Measurements from ENCODE around the gene TBCK. TPM values are rescaled to one million over a fixed set of nuclear protein-coding genes. Genes with fewer than 3 reads are reported as not detected.

TBCK gene
- total RNA-seq, 1 experiment from 2014 or later, result 19.7 TPM

DNA sequence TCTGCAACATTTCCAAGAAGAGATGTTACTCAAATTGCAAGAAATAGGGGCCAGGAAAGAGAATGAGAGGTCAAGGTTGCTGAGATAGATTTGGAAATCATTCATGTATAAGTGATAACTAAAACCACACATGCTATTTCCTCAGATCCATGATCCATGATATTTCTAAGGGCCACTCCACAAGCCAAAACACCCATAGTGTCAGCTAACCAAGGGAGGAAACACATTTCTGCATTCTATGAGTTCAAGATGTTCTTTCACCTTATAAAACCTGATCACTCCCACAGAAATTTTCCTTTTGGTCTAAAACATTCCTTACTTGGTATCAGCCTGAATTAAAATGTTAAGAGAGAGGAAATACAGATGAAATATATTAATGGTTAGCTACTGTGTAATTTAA lies 47.2 kb downstream of the TBCK start:
- Mint-ChIP-seq H3K4me3 (ENCODE audit: low read depth, unreplicated experiment) (no peak overlapping the region), H3K4me1 (ENCODE audit: low read depth, unreplicated experiment) (peaks cover 9% of the 10 kb centered on the region), H3K9me3 (ENCODE audit: low read depth, unreplicated experiment) (no peaks in the 10 kb centered on the region), H3K27ac (ENCODE audit: unreplicated experiment) (no peak overlapping the region), H3K27me3 (ENCODE audit: unreplicated experiment) (no peaks in the 10 kb centered on the region), H3K36me3 (ENCODE audit: insufficient read depth, unreplicated experiment) (no peaks in the 10 kb centered on the region)
- TF ChIP-seq, protein P1, sequence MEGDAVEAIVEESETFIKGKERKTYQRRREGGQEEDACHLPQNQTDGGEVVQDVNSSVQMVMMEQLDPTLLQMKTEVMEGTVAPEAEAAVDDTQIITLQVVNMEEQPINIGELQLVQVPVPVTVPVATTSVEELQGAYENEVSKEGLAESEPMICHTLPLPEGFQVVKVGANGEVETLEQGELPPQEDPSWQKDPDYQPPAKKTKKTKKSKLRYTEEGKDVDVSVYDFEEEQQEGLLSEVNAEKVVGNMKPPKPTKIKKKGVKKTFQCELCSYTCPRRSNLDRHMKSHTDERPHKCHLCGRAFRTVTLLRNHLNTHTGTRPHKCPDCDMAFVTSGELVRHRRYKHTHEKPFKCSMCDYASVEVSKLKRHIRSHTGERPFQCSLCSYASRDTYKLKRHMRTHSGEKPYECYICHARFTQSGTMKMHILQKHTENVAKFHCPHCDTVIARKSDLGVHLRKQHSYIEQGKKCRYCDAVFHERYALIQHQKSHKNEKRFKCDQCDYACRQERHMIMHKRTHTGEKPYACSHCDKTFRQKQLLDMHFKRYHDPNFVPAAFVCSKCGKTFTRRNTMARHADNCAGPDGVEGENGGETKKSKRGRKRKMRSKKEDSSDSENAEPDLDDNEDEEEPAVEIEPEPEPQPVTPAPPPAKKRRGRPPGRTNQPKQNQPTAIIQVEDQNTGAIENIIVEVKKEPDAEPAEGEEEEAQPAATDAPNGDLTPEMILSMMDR (IDR thresholded peaks at IDR 0.05; ENCODE audit: unreplicated experiment), result no peak
- intact Hi-C loops (cut with micrococcal nuclease; ENCODE audit: unreplicated experiment), result loop anchor here (5.0 to 10.0 kb wide), 2 partner anchors 44 to 546 kb away; no protein-coding TSS in a partner anchor
- DNase-seq, result no peak
- CTCF ChIA-PET, result no interaction called here
- no TSS peak for BruUV-seq (replicated peaks)

DNA sequence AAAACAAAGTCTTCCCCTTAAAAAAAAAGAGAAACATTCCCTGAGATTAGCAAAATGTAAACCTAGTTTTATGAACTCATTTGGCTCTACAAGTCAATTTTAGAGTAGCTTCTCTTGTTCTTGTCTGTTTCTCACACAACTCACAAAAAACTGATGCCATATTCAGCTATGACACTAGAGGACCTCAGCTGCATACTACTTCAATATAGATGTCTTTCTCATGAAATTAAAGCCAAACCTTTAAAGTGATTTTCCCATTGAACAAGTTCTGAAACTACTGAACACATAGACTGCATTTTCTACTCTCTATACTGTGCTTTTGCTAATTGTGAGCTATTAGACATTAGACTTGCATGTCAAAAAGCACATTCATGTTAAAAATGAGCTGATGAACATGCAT lies 49.8 kb downstream of the TBCK start:
- CTCF ChIA-PET, result interaction anchor here (0.6 to 1.2 kb wide), 3 partner anchors 21 to 99 kb away, joined by 3 to 6 read pairs (median 5); partner anchors contain the start of gene TBCK
- TF ChIP-seq, protein P1 (IDR thresholded peaks at IDR 0.05; ENCODE audit: unreplicated experiment), result no peak
- Mint-ChIP-seq H3K27ac (ENCODE audit: unreplicated experiment) (no peak overlapping the region), H3K4me1 (ENCODE audit: low read depth, unreplicated experiment) (peaks cover 11% of the 10 kb centered on the region), H3K36me3 (ENCODE audit: insufficient read depth, unreplicated experiment) (no peaks in the 10 kb centered on the region), H3K4me3 (ENCODE audit: low read depth, unreplicated experiment) (no peak overlapping the region), H3K9me3 (ENCODE audit: low read depth, unreplicated experiment) (no peaks in the 10 kb centered on the region), H3K27me3 (ENCODE audit: unreplicated experiment) (no peaks in the 10 kb centered on the region)
- no peak for DNase-seq
- BruUV-seq (replicated peaks), result no TSS peak
- intact Hi-C loops (cut with micrococcal nuclease; ENCODE audit: unreplicated experiment), result loop anchor here (2.0 to 10.0 kb wide), 4 partner anchors 46 to 549 kb away; partner anchors contain the start of gene GIMD1

DNA sequence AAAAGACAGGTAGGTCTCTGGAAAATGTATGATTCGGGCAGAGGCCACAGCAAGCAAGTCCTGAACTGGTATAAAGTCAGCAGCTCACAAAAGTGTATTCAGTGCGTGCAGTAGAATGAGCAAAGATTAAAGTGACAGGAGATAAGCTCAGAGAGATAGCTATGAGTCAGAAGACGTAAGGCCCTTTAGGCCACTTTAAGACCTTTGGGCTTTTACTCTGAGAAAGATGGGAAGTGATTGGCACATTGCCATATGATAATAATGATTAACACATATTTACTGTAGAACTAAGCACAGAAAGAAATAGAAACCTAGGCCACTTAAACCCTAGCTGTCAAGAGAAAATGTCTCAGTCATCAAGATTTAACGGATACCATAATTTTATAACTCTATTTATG lies 51.7 kb downstream of the TBCK start:
- peaks cover 11% of the 10 kb centered on the region for H3K4me1 Mint-ChIP-seq (ENCODE audit: low read depth, unreplicated experiment)
- CTCF ChIA-PET, result no interaction called here
- intact Hi-C loops (cut with micrococcal nuclease; ENCODE audit: unreplicated experiment), result loop anchor here (10.0 kb wide), 1 partner anchor 550 kb away; no protein-coding TSS in a partner anchor
- H3K36me3 Mint-ChIP-seq (ENCODE audit: insufficient read depth, unreplicated experiment), result no peaks in the 10 kb centered on the region
- no peak for DNase-seq
- peak overlapping the region; percentile 21 for H3K27ac Mint-ChIP-seq (ENCODE audit: unreplicated experiment)
- BruUV-seq (replicated peaks), result no TSS peak
- H3K4me3 Mint-ChIP-seq (ENCODE audit: low read depth, unreplicated experiment), result peak overlapping the region; percentile 39
- TF ChIP-seq, protein P1 (IDR thresholded peaks at IDR 0.05; ENCODE audit: unreplicated experiment), result no peak
- no peaks in the 10 kb centered on the region for H3K27me3 Mint-ChIP-seq (ENCODE audit: unreplicated experiment)
- H3K9me3 Mint-ChIP-seq (ENCODE audit: low read depth, unreplicated experiment), result no peaks in the 10 kb centered on the region

DNA sequence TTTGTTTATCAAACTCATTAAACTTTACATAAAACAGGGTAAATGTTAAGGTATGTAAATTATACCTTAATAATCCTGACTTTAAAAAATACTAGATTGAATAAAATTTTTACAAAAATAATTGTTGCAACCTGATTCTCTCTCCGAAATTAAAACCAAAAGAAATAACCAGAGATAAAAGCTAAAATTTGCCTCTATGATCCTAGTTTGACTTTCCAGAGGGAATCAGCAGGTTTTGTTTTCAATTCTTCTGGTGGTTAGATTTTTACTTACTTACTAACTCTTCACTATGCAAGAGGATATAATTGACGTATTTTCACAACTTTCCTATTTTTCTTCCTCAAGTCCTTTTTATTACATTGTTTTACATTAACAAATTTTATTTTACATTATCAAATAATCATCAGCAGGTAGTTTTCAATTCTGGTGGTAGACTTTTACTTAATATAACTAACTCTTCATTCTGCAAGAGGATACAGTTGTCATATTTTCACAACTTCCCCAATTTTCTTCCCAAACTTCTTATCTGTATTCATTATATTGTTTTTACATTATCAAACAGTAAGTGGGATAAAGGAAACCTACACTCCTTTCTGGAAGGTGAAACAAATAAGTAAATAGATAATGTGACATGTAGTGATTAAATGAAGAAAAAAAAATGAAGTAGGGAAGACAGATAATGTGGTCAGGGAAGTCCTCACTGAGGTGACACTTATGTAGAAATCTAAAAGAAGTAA lies 52.2 kb downstream of the TBCK start:
- intact Hi-C loops (cut with micrococcal nuclease; ENCODE audit: unreplicated experiment), result loop anchor here (10.0 kb wide), 1 partner anchor 551 kb away; no protein-coding TSS in a partner anchor
- no peak for DNase-seq
- Mint-ChIP-seq H3K27me3 (ENCODE audit: unreplicated experiment) (no peaks in the 10 kb centered on the region), H3K27ac (ENCODE audit: unreplicated experiment) (peak overlapping the region; percentile 21), H3K9me3 (ENCODE audit: low read depth, unreplicated experiment) (no peaks in the 10 kb centered on the region), H3K4me3 (ENCODE audit: low read depth, unreplicated experiment) (peak overlapping the region; percentile 39), H3K4me1 (ENCODE audit: low read depth, unreplicated experiment) (peaks cover 11% of the 10 kb centered on the region), H3K36me3 (ENCODE audit: insufficient read depth, unreplicated experiment) (no peaks in the 10 kb centered on the region)
- TF ChIP-seq, protein P1 (IDR thresholded peaks at IDR 0.05; ENCODE audit: unreplicated experiment), result no peak
- CTCF ChIA-PET, result no interaction called here
- BruUV-seq (replicated peaks), result no TSS peak
